HepG2 (cell line): ENCODE measurements around the gene ASXL1. TPM values are rescaled to one million over a fixed set of nuclear protein-coding genes. Genes with fewer than 3 reads are reported as not detected.

Experiments
- ARNTL ChIP-seq: sonication (generic); formaldehyde crosslinking; IDR thresholded peaks from 2 replicates; pipeline ENCODE4 v1.4.0; 2020; ENCODE audit warnings: mild to moderate bottlenecking, missing genetic modification reagents
- BRF2 ChIP-seq: sonication (generic); formaldehyde crosslinking; IDR thresholded peaks from 2 replicates; pipeline ENCODE4 v1.8.1; 2022; ENCODE audit warnings: mild to moderate bottlenecking, missing genetic modification reagents
- DR1 ChIP-seq: sonication (generic); formaldehyde crosslinking; IDR thresholded peaks from 2 replicates; pipeline ENCODE4 v1.8.0; 2021; ENCODE audit warnings: mild to moderate bottlenecking, missing genetic modification reagents, inconsistent platforms
- ELF1 ChIP-seq: sonication (generic); formaldehyde crosslinking; IDR thresholded peaks from 2 replicates; pipeline ENCODE4 v1.4.0; 2020; ENCODE audit warnings: missing genetic modification reagents
- FLYWCH1 ChIP-seq: sonication (generic); formaldehyde crosslinking; IDR thresholded peaks from 2 replicates; pipeline ENCODE4 v1.8.1; 2023; ENCODE audit warnings: mild to moderate bottlenecking, missing genetic modification reagents
- ISL2 ChIP-seq: sonication (generic); formaldehyde crosslinking; IDR thresholded peaks from 2 replicates; pipeline ENCODE4 v1.5.0; 2020; ENCODE audit warnings: missing genetic modification reagents
- NAIF1 ChIP-seq: sonication (generic); formaldehyde crosslinking; IDR thresholded peaks from 2 replicates; pipeline ENCODE4 v1.5.0; 2020; ENCODE audit warnings: mild to moderate bottlenecking, missing genetic modification reagents, borderline replicate concordance
- NRL ChIP-seq: sonication (generic); formaldehyde crosslinking; IDR thresholded peaks from 2 replicates; pipeline ENCODE4 v1.5.0; 2020; ENCODE audit warnings: missing genetic modification reagents, mild to moderate bottlenecking, moderate library complexity, borderline replicate concordance
- REST ChIP-seq, 2 experiments: IDR thresholded peaks; 2 replicates each; pipeline ENCODE4 v1.6.1; 2011 to 2012; ENCODE audit warnings: low read length in 2 of 2, borderline replicate concordance in 1 of 2, low read depth in 1 of 2, mild to moderate bottlenecking in 1 of 2, moderate library complexity in 1 of 2
- RNF2 ChIP-seq: fragments of 450-650 bp; conservative IDR thresholded peaks from 2 replicates; pipeline ENCODE4 v1.6.1; 2016; ENCODE audit warnings: low read depth
- SNAPC4 ChIP-seq: sonication (generic); formaldehyde crosslinking; IDR thresholded peaks from 2 replicates; pipeline ENCODE4 v1.4.0; 2020; ENCODE audit warnings: mild to moderate bottlenecking, missing genetic modification reagents
- SRY ChIP-seq: sonication (generic); formaldehyde crosslinking; IDR thresholded peaks from 2 replicates; pipeline ENCODE4 v1.8.0; 2022; ENCODE audit warnings: mild to moderate bottlenecking, missing genetic modification reagents
- TOE1 ChIP-seq: sonication (generic); formaldehyde crosslinking; IDR thresholded peaks from 2 replicates; pipeline ENCODE4 v1.4.0; 2020; ENCODE audit warnings: mild to moderate bottlenecking, missing genetic modification reagents
- YEATS2 ChIP-seq: sonication (generic); formaldehyde crosslinking; IDR thresholded peaks from 2 replicates; pipeline ENCODE4 v1.4.0; 2020; ENCODE audit warnings: missing genetic modification reagents, borderline replicate concordance
- ZFY ChIP-seq: sonication (generic); formaldehyde crosslinking; IDR thresholded peaks from 2 replicates; pipeline ENCODE4 v1.4.0; 2020; ENCODE audit warnings: missing genetic modification reagents
- ZMAT3 ChIP-seq: sonication (generic); formaldehyde crosslinking; conservative IDR thresholded peaks from 2 replicates; pipeline ENCODE4 v1.7.0; 2021; ENCODE audit warnings: missing genetic modification reagents
- ZNF580 ChIP-seq: IDR thresholded peaks from 2 replicates; pipeline ENCODE4 v1.6.1; 2016; ENCODE audit warnings: low read depth, borderline replicate concordance
- ZNF616 ChIP-seq: sonication (generic); formaldehyde crosslinking; IDR thresholded peaks from 2 replicates; pipeline ENCODE4 v1.5.0; 2020; ENCODE audit warnings: low read depth, mild to moderate bottlenecking, missing genetic modification reagents
- ZNF644 ChIP-seq: IDR thresholded peaks from 2 replicates; pipeline ENCODE4 v1.6.1; 2016; ENCODE audit warnings: low read depth
- ZNF768 ChIP-seq: sonication (generic); formaldehyde crosslinking; IDR thresholded peaks from 2 replicates; pipeline ENCODE4 v1.4.0; 2020; ENCODE audit warnings: missing genetic modification reagents
- polyA plus RNA-seq, 8 experiments: library from polyadenylated mRNA; depleted of rRNA in 3 of 8; stranded (reverse) in 7 of 8; unstranded in 1 of 8; fragments of >200 nt; fragmentation: Illumina TruSeq in 4 of 8; extraction: Trizol in 4 of 8; gene quantifications; 2 replicates each; pipeline versions ENCODE4 v1.2.1 to v1.2.3, GENCODE V29; 2011 to 2016; ENCODE audit warnings: low read depth in 4 of 8, missing spikeins in 1 of 8, mixed read lengths in 1 of 8; ENCODE audit not compliant: insufficient read depth in 1 of 8
- total RNA-seq, 5 experiments: library from RNA; depleted of rRNA; stranded (reverse); fragments of >200 nt; fragmentation: Illumina TruSeq; extraction: Trizol; gene quantifications; 2 replicates each; pipeline ENCODE4 v1.2.3, GENCODE V29; 2016; ENCODE audit warnings: low read depth in 1 of 5

Gene ASXL1
- total and polyA plus RNA-seq, 2 of the 13 experiments (the other 11 are each of a cell fraction or from before 2014, with no cell fraction given), result 62.1 to 74.8 TPM

DNA sequence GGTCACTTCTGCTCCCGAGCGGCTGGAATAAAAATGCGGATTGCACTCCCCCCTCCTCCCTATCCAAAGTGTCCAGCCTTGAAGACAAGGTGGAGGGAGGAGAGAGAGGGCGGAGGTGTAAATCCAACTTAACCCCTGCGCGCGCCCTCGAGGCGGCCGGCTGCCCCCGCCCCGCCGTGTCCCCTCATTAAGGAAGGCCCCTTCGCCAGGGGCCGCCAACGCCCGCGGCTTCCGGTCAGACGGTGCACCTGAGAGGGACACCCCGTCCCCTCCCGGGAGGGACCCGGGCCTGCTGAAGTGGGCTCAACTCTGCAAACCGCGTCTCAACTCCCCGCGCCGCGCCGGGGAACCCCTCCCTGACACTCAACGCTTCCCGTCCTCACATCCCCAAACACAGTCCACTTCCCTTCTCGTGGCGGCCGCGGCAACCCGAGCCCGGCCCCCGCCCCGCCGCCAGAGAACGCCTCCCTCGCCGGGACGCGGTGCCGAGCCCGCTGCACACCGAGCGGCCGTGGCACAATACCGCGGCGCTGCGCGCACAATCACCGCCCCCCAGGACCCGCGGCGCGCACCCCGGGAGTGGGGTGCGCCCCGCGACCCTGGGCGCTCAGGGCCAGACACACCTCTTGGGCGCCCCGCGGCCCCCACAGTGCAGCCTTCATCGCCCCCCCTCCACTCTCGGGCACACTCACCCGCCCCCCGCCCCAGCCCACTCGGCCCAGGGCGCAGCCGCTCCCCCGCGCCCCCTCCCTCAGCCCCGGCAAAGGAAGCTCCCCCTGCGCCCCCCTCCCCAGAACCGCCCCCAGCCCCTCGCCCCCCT is 124.5 kb downstream of the ASXL1 start (continued):
- TF ChIP-seq RNF2, result no peak
- peak; percentile 57 for TF ChIP-seq YEATS2 (CRISPR knock-in tag)
- TF ChIP-seq BRF2, result 0 out of 2 replicates have a peak, but pooled peaks have one; percentile 29
- no peak for TF ChIP-seq ARNTL (CRISPR knock-in tag)
- TF ChIP-seq REST (IDR thresholded peaks at IDR 0.05; ENCODE audit: borderline replicate concordance in 1 of 2, low read depth in 1 of 2, low read length in 2 of 2), result 0 out of 4 replicates have a peak, but pooled peaks of 1 of the 2 experiments have one; percentile 35
- no peak for TF ChIP-seq TOE1
- 0 out of 2 replicates have a peak, but pooled peaks have one; percentile 43 for TF ChIP-seq ZNF616 (CRISPR knock-in tag)
- peak; percentile 74 for TF ChIP-seq ZNF768
- no peak for TF ChIP-seq DR1 (CRISPR knock-in tag)
- peak; percentile 59; the same call in 1 of the 2 replicates for TF ChIP-seq SRY (CRISPR knock-in tag)
- no peak for TF ChIP-seq NAIF1
- TF ChIP-seq SNAPC4 (CRISPR knock-in tag), result no peak
- TF ChIP-seq ELF1 (CRISPR knock-in tag), result peak; percentile 75
- no peak for TF ChIP-seq ZNF644
- peak; percentile 78; the same call in 1 of the 2 replicates for TF ChIP-seq NRL (CRISPR knock-in tag)
- peak; percentile 76 for TF ChIP-seq ZFY (CRISPR knock-in tag)
- peak; percentile 73; the same call in 1 of the 2 replicates for TF ChIP-seq ZNF580 (CRISPR knock-in tag)
- TF ChIP-seq ZMAT3, result peak; percentile 53; the same call in 1 of the 2 replicates
- no peak; the same call in 1 of the 2 replicates for TF ChIP-seq ISL2 (CRISPR knock-in tag)
- TF ChIP-seq FLYWCH1 (CRISPR knock-in tag), result no peak
